WTC11 (cell line): ENCODE results near the gene PXDC1. TPM values are rescaled to one million over a fixed set of nuclear protein-coding genes. Genes with fewer than 3 reads are reported as not detected.

Experiments
- ATAC-seq: fragments of 200-7000 bp; cut with Tn5 transposase; 2 replicates; pipeline ENCODE4 v1.10.0; 2021; ENCODE audit warnings: mild to moderate bottlenecking, moderate library complexity
- CTCF ChIA-PET: fragments of 300-600 bp; sonication (Branson Sonifier 250); formaldehyde crosslinking; loops from one replicate; lab custom pipeline; 2021; ENCODE audit warnings: antibody characterized with exemption; lab: Charles Lee
- POLR2A ChIA-PET: fragments of 350-600 bp; sonication (Branson Sonifier 250); formaldehyde crosslinking; loops from one replicate; lab custom pipeline; 2021; ENCODE audit warnings: antibody characterized with exemption; lab: Charles Lee
- DNase-seq: peaks from one replicate; pipeline ENCODE4 v3.0.0; 2021; ENCODE audit warnings: low spot score
- H3K27ac Mint-ChIP-seq: 2 replicates; pipeline ENCODE4 v1.8.0; 2021; ENCODE audit warnings: mixed read lengths
- H3K27me3 Mint-ChIP-seq: 2 replicates; pipeline ENCODE4 v1.8.0; 2021; ENCODE audit warnings: low read depth, mild to moderate bottlenecking, moderate library complexity, mixed read lengths
- H3K36me3 Mint-ChIP-seq: 2 replicates; pipeline ENCODE4 v1.8.0; 2021; ENCODE audit warnings: mixed read lengths
- H3K4me1 Mint-ChIP-seq: 2 replicates; pipeline ENCODE4 v1.8.0; 2022; ENCODE audit warnings: mixed read lengths
- H3K4me3 Mint-ChIP-seq: 2 replicates; pipeline ENCODE4 v1.8.0; 2021; ENCODE audit warnings: mild to moderate bottlenecking, moderate library complexity, mixed read lengths
- H3K9me3 Mint-ChIP-seq: 2 replicates; pipeline ENCODE4 v1.8.0; 2021; ENCODE audit warnings: mixed read lengths
- CBFB ChIP-seq: sonication (generic); formaldehyde crosslinking; IDR thresholded peaks from 2 replicates; pipeline ENCODE4 v1.8.1; 2022; ENCODE audit warnings: mild to moderate bottlenecking, low read depth, missing genetic modification reagents
- CDX4 ChIP-seq: fragments of 250-450 bp; sonication (Bioruptor Pico); IDR thresholded peaks from 2 replicates; pipeline ENCODE4 v1.9.0; 2021; ENCODE audit warnings: moderate library complexity, mild to moderate bottlenecking, inconsistent platforms, borderline replicate concordance
- CREM ChIP-seq: sonication (generic); formaldehyde crosslinking; IDR thresholded peaks from 2 replicates; pipeline ENCODE4 v1.8.1; 2022; ENCODE audit warnings: mild to moderate bottlenecking, missing genetic modification reagents, moderate library complexity
- FOXK1 ChIP-seq: sonication (generic); formaldehyde crosslinking; IDR thresholded peaks from 2 replicates; pipeline ENCODE4 v1.8.0; 2022; ENCODE audit warnings: mild to moderate bottlenecking, moderate library complexity, missing genetic modification reagents
- GRHL2 ChIP-seq: fragments of 250-450 bp; sonication (Bioruptor Pico); IDR thresholded peaks from 2 replicates; pipeline ENCODE4 v1.8.0; 2022; ENCODE audit warnings: mild to moderate bottlenecking, moderate library complexity; ENCODE audit not compliant: insufficient replicate concordance, severe bottlenecking
- HMGA2 ChIP-seq: fragments of 250-450 bp; sonication (Bioruptor Pico); IDR thresholded peaks from 2 replicates; pipeline ENCODE4 v1.4.0; 2021; ENCODE audit warnings: mild to moderate bottlenecking, moderate library complexity
- JAZF1 ChIP-seq: fragments of 250-450 bp; sonication (Bioruptor Pico); IDR thresholded peaks from 2 replicates; pipeline ENCODE4 v1.9.0; 2021; ENCODE audit warnings: moderate library complexity, mild to moderate bottlenecking, inconsistent platforms
- NR3C1 ChIP-seq: sonication (generic); formaldehyde crosslinking; conservative IDR thresholded peaks from 2 replicates; pipeline ENCODE4 v1.8.1; 2023; ENCODE audit warnings: low read depth, mild to moderate bottlenecking, missing genetic modification reagents
- RORB ChIP-seq: fragments of 250-450 bp; sonication (Bioruptor Pico); IDR thresholded peaks from 2 replicates; pipeline ENCODE4 v1.9.0; 2021; ENCODE audit warnings: mild to moderate bottlenecking
- SMAD3 ChIP-seq: sonication (generic); formaldehyde crosslinking; IDR thresholded peaks from 2 replicates; pipeline ENCODE4 v1.8.0; 2022; ENCODE audit warnings: missing genetic modification reagents, mild to moderate bottlenecking, borderline replicate concordance
- TCF7 ChIP-seq: sonication (generic); formaldehyde crosslinking; IDR thresholded peaks from 2 replicates; pipeline ENCODE4 v1.8.0; 2022; ENCODE audit warnings: mild to moderate bottlenecking, low read depth, missing genetic modification reagents, moderate library complexity
- TP53 ChIP-seq: sonication (generic); formaldehyde crosslinking; IDR thresholded peaks from 2 replicates; pipeline ENCODE4 v1.8.1; 2023; ENCODE audit warnings: mild to moderate bottlenecking, missing genetic modification reagents
- ZBTB21 ChIP-seq: sonication (generic); formaldehyde crosslinking; IDR thresholded peaks from 2 replicates; pipeline ENCODE4 v1.8.1; 2023; ENCODE audit warnings: mild to moderate bottlenecking, missing genetic modification reagents, borderline replicate concordance
- ZNF121 ChIP-seq: sonication (generic); formaldehyde crosslinking; IDR thresholded peaks from 2 replicates; pipeline ENCODE4 v1.8.0; 2023; ENCODE audit warnings: missing genetic modification reagents
- ZNF232 ChIP-seq: sonication (generic); formaldehyde crosslinking; IDR thresholded peaks from 2 replicates; pipeline ENCODE4 v1.8.0; 2022; ENCODE audit warnings: mild to moderate bottlenecking, missing genetic modification reagents
- ZNF416 ChIP-seq: fragments of 250-450 bp; sonication (Bioruptor Pico); IDR thresholded peaks from 2 replicates; pipeline ENCODE4 v1.9.0; 2021; ENCODE audit warnings: mild to moderate bottlenecking, inconsistent platforms
- ZNF532 ChIP-seq: fragments of 250-450 bp; sonication (Bioruptor Pico); IDR thresholded peaks from 2 replicates; pipeline ENCODE4 v1.9.0; 2021; ENCODE audit warnings: mild to moderate bottlenecking, borderline replicate concordance
- total RNA-seq: library from RNA; stranded (reverse); gene quantifications from 3 replicates; pipeline ENCODE4 v1.2.3, GENCODE V29; 2021
- TF ChIP-seq, protein P1 (sequence below): sonication (generic); formaldehyde crosslinking; IDR thresholded peaks from 2 replicates; pipeline ENCODE4 v1.8.1; 2023; ENCODE audit warnings: mild to moderate bottlenecking, missing genetic modification reagents, moderate library complexity
- TF ChIP-seq, protein P2 (sequence below): sonication (generic); formaldehyde crosslinking; IDR thresholded peaks from 2 replicates; pipeline ENCODE4 v1.8.0; 2023; ENCODE audit warnings: missing genetic modification reagents
- TF ChIP-seq, protein P3 (sequence below): fragments of 250-450 bp; sonication (Bioruptor Pico); IDR thresholded peaks from 2 replicates; pipeline ENCODE4 v2.1.2; 2022; ENCODE audit warnings: mild to moderate bottlenecking, moderate library complexity

PXDC1 gene
- total RNA-seq, 1 experiment from 2014 or later, result 3.3 TPM

DNA sequence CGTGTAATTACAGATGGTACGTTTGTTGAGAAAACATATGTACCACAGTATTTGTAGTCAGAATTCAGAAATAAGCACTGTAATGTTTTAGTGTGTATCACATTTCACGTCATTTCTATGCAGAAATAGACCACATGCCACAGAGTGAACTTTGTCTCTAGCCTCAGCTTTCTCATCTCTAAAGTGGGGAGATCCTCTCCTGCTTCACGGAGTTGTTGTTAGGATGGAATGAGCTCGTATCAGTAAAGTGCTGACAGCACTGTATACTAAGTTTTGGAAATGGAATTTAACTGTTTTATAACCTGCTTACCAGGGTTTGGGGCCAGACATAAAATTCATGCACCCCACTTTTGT lies 34.2 kb upstream of the PXDC1 start:
- no peak overlapping the region for H3K4me3 Mint-ChIP-seq

GRCh38 chr6:3784885-3785744 lies 33.6 kb upstream of the PXDC1 start:
- H3K36me3 Mint-ChIP-seq, result no peaks in the 10 kb centered on the region
- peaks cover 2% of the 10 kb centered on the region for H3K4me1 Mint-ChIP-seq
- no peaks in the 10 kb centered on the region for H3K27me3 Mint-ChIP-seq
- H3K4me3 Mint-ChIP-seq, result no peak overlapping the region
- H3K9me3 Mint-ChIP-seq, result no peaks in the 10 kb centered on the region
- ChIA-PET POLR2A (no interaction called here), CTCF (no interaction called here)
- DNase-seq (no peak), ATAC-seq (no peak)
- H3K27ac Mint-ChIP-seq, result no peak overlapping the region
- TF ChIP-seq TP53 (no peak), CREM (CRISPR knock-in tag) (no peak), RORB (no peak), SMAD3 (no peak), ZNF121 (CRISPR knock-in tag) (no peak), NR3C1 (no peak), CDX4 (CRISPR knock-in tag) (no peak), TCF7 (CRISPR knock-in tag) (no peak)

More for the DNA sequence above, 34.2 kb upstream of the PXDC1 start:
- Mint-ChIP-seq H3K4me1 (peaks cover 4% of the 10 kb centered on the region), H3K27ac (no peak overlapping the region), H3K9me3 (no peaks in the 10 kb centered on the region), H3K27me3 (no peaks in the 10 kb centered on the region), H3K36me3 (no peaks in the 10 kb centered on the region)
- CTCF ChIA-PET, result no interaction called here
- TF ChIP-seq GRHL2 (CRISPR knock-in tag), result no peak
- no peak for TF ChIP-seq ZNF416 (CRISPR knock-in tag)
- TF ChIP-seq, protein P1, sequence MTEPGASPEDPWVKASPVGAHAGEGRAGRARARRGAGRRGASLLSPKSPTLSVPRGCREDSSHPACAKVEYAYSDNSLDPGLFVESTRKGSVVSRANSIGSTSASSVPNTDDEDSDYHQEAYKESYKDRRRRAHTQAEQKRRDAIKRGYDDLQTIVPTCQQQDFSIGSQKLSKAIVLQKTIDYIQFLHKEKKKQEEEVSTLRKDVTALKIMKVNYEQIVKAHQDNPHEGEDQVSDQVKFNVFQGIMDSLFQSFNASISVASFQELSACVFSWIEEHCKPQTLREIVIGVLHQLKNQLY (CRISPR knock-in tag), result no peak
- no peak for TF ChIP-seq JAZF1 (CRISPR knock-in tag)
- TF ChIP-seq ZNF532 (CRISPR knock-in tag), result no peak
- no peak for TF ChIP-seq CBFB (CRISPR knock-in tag)
- no peak for TF ChIP-seq ZNF232 (CRISPR knock-in tag)
- no peak for TF ChIP-seq FOXK1 (CRISPR knock-in tag)
- TF ChIP-seq HMGA2 (CRISPR knock-in tag), result no peak
- no peak for TF ChIP-seq ZBTB21 (CRISPR knock-in tag)
- TF ChIP-seq, protein P2, sequence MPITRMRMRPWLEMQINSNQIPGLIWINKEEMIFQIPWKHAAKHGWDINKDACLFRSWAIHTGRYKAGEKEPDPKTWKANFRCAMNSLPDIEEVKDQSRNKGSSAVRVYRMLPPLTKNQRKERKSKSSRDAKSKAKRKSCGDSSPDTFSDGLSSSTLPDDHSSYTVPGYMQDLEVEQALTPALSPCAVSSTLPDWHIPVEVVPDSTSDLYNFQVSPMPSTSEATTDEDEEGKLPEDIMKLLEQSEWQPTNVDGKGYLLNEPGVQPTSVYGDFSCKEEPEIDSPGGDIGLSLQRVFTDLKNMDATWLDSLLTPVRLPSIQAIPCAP (CRISPR knock-in tag), result no peak
- TF ChIP-seq, protein P3, sequence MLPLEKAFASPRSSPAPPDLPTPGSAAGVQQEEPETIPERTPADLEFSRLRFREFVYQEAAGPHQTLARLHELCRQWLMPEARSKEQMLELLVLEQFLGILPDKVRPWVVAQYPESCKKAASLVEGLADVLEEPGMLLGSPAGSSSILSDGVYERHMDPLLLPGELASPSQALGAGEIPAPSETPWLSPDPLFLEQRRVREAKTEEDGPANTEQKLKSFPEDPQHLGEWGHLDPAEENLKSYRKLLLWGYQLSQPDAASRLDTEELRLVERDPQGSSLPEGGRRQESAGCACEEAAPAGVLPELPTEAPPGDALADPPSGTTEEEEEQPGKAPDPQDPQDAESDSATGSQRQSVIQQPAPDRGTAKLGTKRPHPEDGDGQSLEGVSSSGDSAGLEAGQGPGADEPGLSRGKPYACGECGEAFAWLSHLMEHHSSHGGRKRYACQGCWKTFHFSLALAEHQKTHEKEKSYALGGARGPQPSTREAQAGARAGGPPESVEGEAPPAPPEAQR (CRISPR knock-in tag), result no peak
- TF ChIP-seq SMAD3, result no peak
- ATAC-seq, result no peak
- POLR2A ChIA-PET, result no interaction called here
- no peak for DNase-seq
